ENCODE data around the gene SELENOK. TPM values are rescaled to one million over a fixed set of nuclear protein-coding genes. Genes with fewer than 3 reads are reported as not detected.

SELENOK gene
- total and polyA plus RNA-seq, 4 donors: 63.4 to 118 (median 101) TPM

GRCh38 chr3:53887446-53887845, 4.2 kb downstream of the SELENOK start:
- H3K27ac ChIP-seq (ENCODE audit: low read depth, low read length): no peak overlapping the region
- no peak for DNase-seq (ENCODE audit: low read depth in 4 of 6, low spot score in 6 of 6)

GRCh38 chr3:53885239-53885638, 6.4 kb downstream of the SELENOK start:
- Histone ChIP-seq H3K36me3 (ENCODE audit: control insufficient read depth, insufficient read depth, low read length) (peaks cover 17% of the 10 kb centered on the region), H3K27ac (ENCODE audit: low read depth, low read length) (no peak overlapping the region), H3K4me3 (ENCODE audit: low read depth, low read length) (no peak overlapping the region), H3K4me1 (ENCODE audit: control insufficient read depth, insufficient read depth, low read length) (peaks cover 5% of the 10 kb centered on the region), H3K27me3 (ENCODE audit: control insufficient read depth, insufficient read depth, low read length) (no peaks in the 10 kb centered on the region), H3K9me3 (ENCODE audit: control insufficient read depth, insufficient read depth, low read length) (no peaks in the 10 kb centered on the region)
- no CpG with 5 or more reads among the region's 3 CpGs for WGBS (ENCODE audit: insufficient coverage)
- DNase-seq (ENCODE audit: low read depth in 4 of 6, low spot score in 6 of 6): no peak

More at GRCh38 chr3:53887446-53887845, 4.2 kb downstream of the SELENOK start:
- no peaks in the 10 kb centered on the region for H3K9me3 ChIP-seq (ENCODE audit: control insufficient read depth, insufficient read depth, low read length)
- no peaks in the 10 kb centered on the region for H3K4me1 ChIP-seq (ENCODE audit: control insufficient read depth, insufficient read depth, low read length)
- peaks cover 17% of the 10 kb centered on the region for H3K36me3 ChIP-seq (ENCODE audit: control insufficient read depth, insufficient read depth, low read length)
- no peaks in the 10 kb centered on the region for H3K27me3 ChIP-seq (ENCODE audit: control insufficient read depth, insufficient read depth, low read length)
- H3K4me3 ChIP-seq (ENCODE audit: low read depth, low read length): no peak overlapping the region

GRCh38 chr3:53884623-53885022, 7.0 kb downstream of the SELENOK start:
- H3K9me3 ChIP-seq (ENCODE audit: control insufficient read depth, insufficient read depth, low read length): no peaks in the 10 kb centered on the region
- H3K4me1 ChIP-seq (ENCODE audit: control insufficient read depth, insufficient read depth, low read length): peaks cover 5% of the 10 kb centered on the region
- DNase-seq (ENCODE audit: low read depth in 4 of 6, low spot score in 6 of 6): no peak
- H3K36me3 ChIP-seq (ENCODE audit: control insufficient read depth, insufficient read depth, low read length): peaks cover 20% of the 10 kb centered on the region
- WGBS (ENCODE audit: insufficient coverage): 95% methylated on average over 9 of the region's 11 CpGs
- no peak overlapping the region for H3K27ac ChIP-seq (ENCODE audit: low read depth, low read length)
- no peak overlapping the region for H3K4me3 ChIP-seq (ENCODE audit: low read depth, low read length)
- no peaks in the 10 kb centered on the region for H3K27me3 ChIP-seq (ENCODE audit: control insufficient read depth, insufficient read depth, low read length)

GRCh38 chr3:53883008-53883407, 8.7 kb downstream of the SELENOK start:
- H3K4me3 ChIP-seq (ENCODE audit: low read depth, low read length): no peak overlapping the region
- H3K36me3 ChIP-seq (ENCODE audit: control insufficient read depth, insufficient read depth, low read length): peaks cover 24% of the 10 kb centered on the region
- WGBS (ENCODE audit: insufficient coverage): 95% methylated on average over 3 of the region's 4 CpGs
- no peaks in the 10 kb centered on the region for H3K27me3 ChIP-seq (ENCODE audit: control insufficient read depth, insufficient read depth, low read length)
- no peak overlapping the region for H3K27ac ChIP-seq (ENCODE audit: low read depth, low read length)
- H3K4me1 ChIP-seq (ENCODE audit: control insufficient read depth, insufficient read depth, low read length): peaks cover 5% of the 10 kb centered on the region
- no peaks in the 10 kb centered on the region for H3K9me3 ChIP-seq (ENCODE audit: control insufficient read depth, insufficient read depth, low read length)
- DNase-seq (ENCODE audit: low read depth in 4 of 6, low spot score in 6 of 6): no peak

- no peaks in the 10 kb centered on the region for H3K27me3 ChIP-seq (ENCODE audit: control insufficient read depth, insufficient read depth, low read length)
- peak within 1 kb of the TSS; percentile 89 for H3K4me3 ChIP-seq (ENCODE audit: low read depth, low read length)
- peaks cover 5% of the 10 kb centered on the region for H3K4me1 ChIP-seq (ENCODE audit: control insufficient read depth, insufficient read depth, low read length)
- peak within 1 kb of the TSS; percentile 94 for H3K27ac ChIP-seq (ENCODE audit: low read depth, low read length)
- peak; percentile 71 to 97 (median 82) for DNase-seq (ENCODE audit: low read depth in 4 of 6, low spot score in 6 of 6)
- no peaks in the 10 kb centered on the region for H3K9me3 ChIP-seq (ENCODE audit: control insufficient read depth, insufficient read depth, low read length)
- peaks cover 20% of the 10 kb centered on the region for H3K36me3 ChIP-seq (ENCODE audit: control insufficient read depth, insufficient read depth, low read length)
- 2% methylated on average over 48 of the region's 65 CpGs for WGBS (ENCODE audit: insufficient coverage)
Observed at GRCh38 chr3:53881691-53882593, 9.7 kb downstream of the SELENOK start, which contains the start of gene ACTR8. Gene ACTR8 (minus strand): TSS chr3:53882152. CDS start chr3:53882101, 51 bp downstream.

- DNase-seq (ENCODE audit: low read depth in 4 of 6, low spot score in 6 of 6): no peak
- peaks cover 21% of the 10 kb centered on the region for H3K36me3 ChIP-seq (ENCODE audit: control insufficient read depth, insufficient read depth, low read length)
- no peaks in the 10 kb centered on the region for H3K9me3 ChIP-seq (ENCODE audit: control insufficient read depth, insufficient read depth, low read length)
- H3K4me1 ChIP-seq (ENCODE audit: control insufficient read depth, insufficient read depth, low read length): peaks cover 5% of the 10 kb centered on the region
- 64% methylated on average over 6 of the region's 10 CpGs for WGBS (ENCODE audit: insufficient coverage)
- peak overlapping the region; percentile 89 for H3K4me3 ChIP-seq (ENCODE audit: low read depth, low read length)
- no peak overlapping the region for H3K27ac ChIP-seq (ENCODE audit: low read depth, low read length)
- no peaks in the 10 kb centered on the region for H3K27me3 ChIP-seq (ENCODE audit: control insufficient read depth, insufficient read depth, low read length)
Observed at GRCh38 chr3:53880396-53881345, 11.0 kb downstream of the SELENOK start.

- 80% methylated on average over 1 of the region's 5 CpGs for WGBS (ENCODE audit: insufficient coverage)
Observed at GRCh38 chr3:53865732-53866499, 25.7 kb downstream of the SELENOK start.

GRCh38 chr3:53863145-53863544, 28.5 kb downstream of the SELENOK start:
- DNase-seq (ENCODE audit: low read depth in 4 of 6, low spot score in 6 of 6): no peak
- no CpG with 5 or more reads among the region's 1 CpG for WGBS (ENCODE audit: insufficient coverage)
- H3K9me3 ChIP-seq (ENCODE audit: control insufficient read depth, insufficient read depth, low read length): no peaks in the 10 kb centered on the region
- H3K4me3 ChIP-seq (ENCODE audit: low read depth, low read length): no peak overlapping the region
- H3K27me3 ChIP-seq (ENCODE audit: control insufficient read depth, insufficient read depth, low read length): no peaks in the 10 kb centered on the region
- H3K27ac ChIP-seq (ENCODE audit: low read depth, low read length): no peak overlapping the region
- H3K36me3 ChIP-seq (ENCODE audit: control insufficient read depth, insufficient read depth, low read length): peaks cover 17% of the 10 kb centered on the region
- H3K4me1 ChIP-seq (ENCODE audit: control insufficient read depth, insufficient read depth, low read length): no peaks in the 10 kb centered on the region

More at GRCh38 chr3:53865732-53866499, 25.7 kb downstream of the SELENOK start:
- H3K27ac ChIP-seq (ENCODE audit: low read depth, low read length): no peak overlapping the region
- no peaks in the 10 kb centered on the region for H3K4me1 ChIP-seq (ENCODE audit: control insufficient read depth, insufficient read depth, low read length)
- no peaks in the 10 kb centered on the region for H3K9me3 ChIP-seq (ENCODE audit: control insufficient read depth, insufficient read depth, low read length)
- DNase-seq (ENCODE audit: low read depth in 4 of 6, low spot score in 6 of 6): no peak
- peaks cover 38% of the 10 kb centered on the region for H3K36me3 ChIP-seq (ENCODE audit: control insufficient read depth, insufficient read depth, low read length)
- no peak overlapping the region for H3K4me3 ChIP-seq (ENCODE audit: low read depth, low read length)
- no peaks in the 10 kb centered on the region for H3K27me3 ChIP-seq (ENCODE audit: control insufficient read depth, insufficient read depth, low read length)

- peaks cover 26% of the 10 kb centered on the region for H3K36me3 ChIP-seq (ENCODE audit: control insufficient read depth, insufficient read depth, low read length)
- no peak overlapping the region for H3K27ac ChIP-seq (ENCODE audit: low read depth, low read length)
- 86% methylated on average over 2 of the region's 3 CpGs for WGBS (ENCODE audit: insufficient coverage)
- H3K4me3 ChIP-seq (ENCODE audit: low read depth, low read length): no peak overlapping the region
- DNase-seq (ENCODE audit: low read depth in 4 of 6, low spot score in 6 of 6): no peak
- H3K9me3 ChIP-seq (ENCODE audit: control insufficient read depth, insufficient read depth, low read length): no peaks in the 10 kb centered on the region
- no peaks in the 10 kb centered on the region for H3K4me1 ChIP-seq (ENCODE audit: control insufficient read depth, insufficient read depth, low read length)
- no peaks in the 10 kb centered on the region for H3K27me3 ChIP-seq (ENCODE audit: control insufficient read depth, insufficient read depth, low read length)
Observed at GRCh38 chr3:53862241-53862640, 29.4 kb downstream of the SELENOK start.
